ENCODE data around the gene C1orf105.
"Not testable (repeated sequence)": the region's sequence is repeated elsewhere in the genome, so short reads cannot be mapped to it uniquely, and the experiment has no call there.

C1orf105 gene

GRCh38 chr1:172492421-172492820 lies 71.9 kb downstream of the C1orf105 start:
- no peak overlapping the region for H3K4me3 Mint-ChIP-seq
- no peak overlapping the region for H3K27ac Mint-ChIP-seq
- no peaks in the 10 kb centered on the region for H3K9me3 Mint-ChIP-seq
- peaks cover 13% of the 10 kb centered on the region for H3K27me3 Mint-ChIP-seq
- H3K36me3 Mint-ChIP-seq (ENCODE audit: low read depth) = no peaks in the 10 kb centered on the region
- H3K4me1 Mint-ChIP-seq (ENCODE audit: low read depth) = peaks cover 5% of the 10 kb centered on the region

DNA sequence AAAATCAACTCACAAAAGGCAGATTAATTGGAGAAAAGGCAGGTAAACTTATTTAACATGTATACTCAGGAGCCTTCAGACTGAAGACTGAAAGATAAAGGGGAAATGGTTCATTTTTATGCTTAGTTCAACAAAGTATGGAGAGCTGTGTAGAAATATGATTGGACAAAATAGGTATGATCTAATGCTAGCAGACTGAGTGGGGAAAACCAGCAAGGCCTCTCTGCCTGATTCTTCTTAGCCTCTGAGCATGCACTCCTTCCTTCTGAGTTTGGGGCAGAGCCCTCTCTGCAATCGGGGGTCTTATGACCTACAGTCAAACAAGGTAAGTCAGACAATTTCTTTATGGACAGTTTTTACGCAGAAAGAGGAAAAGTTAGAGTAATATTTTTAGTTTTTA lies 73.7 kb downstream of the C1orf105 start:
- no peaks in the 10 kb centered on the region for H3K9me3 Mint-ChIP-seq
- no peaks in the 10 kb centered on the region for H3K36me3 Mint-ChIP-seq (ENCODE audit: low read depth)
- no peak overlapping the region for H3K27ac Mint-ChIP-seq
- no peak overlapping the region for H3K4me3 Mint-ChIP-seq
- H3K4me1 Mint-ChIP-seq (ENCODE audit: low read depth) = no peaks in the 10 kb centered on the region
- peaks cover 8% of the 10 kb centered on the region for H3K27me3 Mint-ChIP-seq

DNA sequence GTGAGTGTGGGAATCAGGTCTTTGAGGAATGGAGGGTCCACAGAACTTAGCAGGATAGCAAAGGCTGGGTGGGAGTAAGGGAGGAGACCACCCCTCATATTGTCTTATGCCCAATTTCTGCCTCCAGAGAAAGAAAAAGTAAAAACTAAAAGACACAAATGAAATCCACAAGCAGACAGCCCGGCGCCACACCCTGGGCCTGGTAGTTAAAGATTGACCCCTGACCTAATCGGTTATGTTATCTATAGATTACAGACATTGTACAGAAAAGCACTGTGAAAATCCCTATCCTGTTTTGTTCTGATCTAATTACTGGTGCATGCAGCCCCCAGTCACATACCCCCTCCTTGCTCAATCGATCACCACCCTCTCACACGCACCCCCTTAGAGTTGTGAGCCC lies 75.6 kb downstream of the C1orf105 start:
- not testable (repeated sequence) for H3K27ac Mint-ChIP-seq; H3K9me3 Mint-ChIP-seq; H3K4me3 Mint-ChIP-seq; H3K4me1 Mint-ChIP-seq (ENCODE audit: low read depth); H3K27me3 Mint-ChIP-seq; H3K36me3 Mint-ChIP-seq (ENCODE audit: low read depth)

DNA sequence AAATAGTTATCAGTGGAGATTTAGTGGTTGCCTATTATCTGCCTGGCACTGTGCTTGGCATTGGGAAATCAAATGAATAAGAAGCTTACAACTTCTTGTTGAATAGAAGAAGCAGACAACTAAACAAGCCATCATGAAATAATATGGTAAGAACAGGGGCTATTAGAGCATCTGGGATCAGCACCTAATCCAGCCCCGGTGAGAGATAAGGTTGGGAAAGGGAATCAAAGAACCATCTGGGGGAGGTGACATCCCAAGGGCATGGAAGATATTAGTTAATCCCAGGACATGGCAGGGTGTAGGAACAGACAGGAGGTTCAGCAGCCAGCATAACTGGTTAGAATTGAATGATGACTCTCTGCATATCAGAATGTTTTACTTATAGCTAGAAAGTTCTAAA lies 76.2 kb downstream of the C1orf105 start:
- H3K4me3 Mint-ChIP-seq = no peak overlapping the region
- H3K27me3 Mint-ChIP-seq = no peaks in the 10 kb centered on the region
- H3K27ac Mint-ChIP-seq = no peak overlapping the region
- no peaks in the 10 kb centered on the region for H3K9me3 Mint-ChIP-seq
- H3K36me3 Mint-ChIP-seq (ENCODE audit: low read depth) = no peaks in the 10 kb centered on the region
- H3K4me1 Mint-ChIP-seq (ENCODE audit: low read depth) = no peaks in the 10 kb centered on the region

GRCh38 chr1:172497230-172497629 lies 76.7 kb downstream of the C1orf105 start:
- Mint-ChIP-seq H3K27ac (no peak overlapping the region), H3K9me3 (no peaks in the 10 kb centered on the region), H3K36me3 (ENCODE audit: low read depth) (no peaks in the 10 kb centered on the region), H3K4me1 (ENCODE audit: low read depth) (no peaks in the 10 kb centered on the region), H3K27me3 (no peaks in the 10 kb centered on the region), H3K4me3 (no peak overlapping the region)

- Mint-ChIP-seq H3K4me3 (no peak overlapping the region), H3K27me3 (no peaks in the 10 kb centered on the region), H3K4me1 (ENCODE audit: low read depth) (no peaks in the 10 kb centered on the region), H3K27ac (no peak overlapping the region), H3K36me3 (ENCODE audit: low read depth) (no peaks in the 10 kb centered on the region), H3K9me3 (no peaks in the 10 kb centered on the region)
These were observed 78.4 kb downstream of the C1orf105 start for GRCh38 chr1:172498857-172499256.

GRCh38 chr1:172499636-172500141 lies 79.2 kb downstream of the C1orf105 start:
- no peaks in the 10 kb centered on the region for H3K36me3 Mint-ChIP-seq (ENCODE audit: low read depth)
- no peak overlapping the region for H3K27ac Mint-ChIP-seq
- no peaks in the 10 kb centered on the region for H3K9me3 Mint-ChIP-seq
- H3K4me3 Mint-ChIP-seq = no peak overlapping the region
- H3K4me1 Mint-ChIP-seq (ENCODE audit: low read depth) = no peaks in the 10 kb centered on the region
- H3K27me3 Mint-ChIP-seq = peaks cover 2% of the 10 kb centered on the region

- H3K36me3 Mint-ChIP-seq (ENCODE audit: low read depth) = no peaks in the 10 kb centered on the region
- H3K27me3 Mint-ChIP-seq = peaks cover 3% of the 10 kb centered on the region
- H3K4me1 Mint-ChIP-seq (ENCODE audit: low read depth) = no peaks in the 10 kb centered on the region
- H3K9me3 Mint-ChIP-seq = no peaks in the 10 kb centered on the region
- H3K4me3 Mint-ChIP-seq = no peak overlapping the region
- no peak overlapping the region for H3K27ac Mint-ChIP-seq
These were observed 79.7 kb downstream of the C1orf105 start for GRCh38 chr1:172500207-172500606.

DNA sequence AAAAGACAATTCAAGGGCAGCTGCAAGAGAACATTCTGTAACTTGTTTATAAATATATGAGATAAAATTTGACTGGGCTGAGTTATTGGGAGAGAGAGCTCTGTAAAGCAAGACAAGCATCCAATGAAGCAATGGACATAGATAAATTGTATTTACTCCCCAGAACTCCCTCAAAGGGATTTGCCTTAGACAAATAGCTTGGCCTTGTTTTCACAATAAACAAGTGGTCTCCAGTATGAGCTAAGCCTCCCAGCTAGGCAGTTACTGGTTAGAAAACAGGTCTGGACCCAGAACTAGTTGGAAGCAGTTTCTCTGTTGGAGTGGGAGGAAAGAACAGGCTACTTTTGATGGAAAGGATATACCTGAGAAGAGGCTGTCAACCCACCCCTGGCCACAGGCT lies 87.3 kb downstream of the C1orf105 start:
- Mint-ChIP-seq H3K27me3 (peaks cover 3% of the 10 kb centered on the region), H3K9me3 (no peaks in the 10 kb centered on the region)

GRCh38 chr1:172510479-172510878 lies 90.0 kb downstream of the C1orf105 start:
- H3K4me3 Mint-ChIP-seq = no peak overlapping the region
- no peaks in the 10 kb centered on the region for H3K27me3 Mint-ChIP-seq
- no peaks in the 10 kb centered on the region for H3K9me3 Mint-ChIP-seq
- no peak overlapping the region for H3K27ac Mint-ChIP-seq
- no peaks in the 10 kb centered on the region for H3K36me3 Mint-ChIP-seq (ENCODE audit: low read depth)
- no peaks in the 10 kb centered on the region for H3K4me1 Mint-ChIP-seq (ENCODE audit: low read depth)

More for the DNA sequence above, 87.3 kb downstream of the C1orf105 start:
- H3K27ac Mint-ChIP-seq = no peak overlapping the region
- no peak overlapping the region for H3K4me3 Mint-ChIP-seq
- no peaks in the 10 kb centered on the region for H3K36me3 Mint-ChIP-seq (ENCODE audit: low read depth)
- no peaks in the 10 kb centered on the region for H3K4me1 Mint-ChIP-seq (ENCODE audit: low read depth)

- Mint-ChIP-seq H3K4me3 (no peak overlapping the region), H3K4me1 (ENCODE audit: low read depth) (no peaks in the 10 kb centered on the region), H3K9me3 (no peaks in the 10 kb centered on the region), H3K36me3 (ENCODE audit: low read depth) (no peaks in the 10 kb centered on the region), H3K27ac (no peak overlapping the region), H3K27me3 (no peaks in the 10 kb centered on the region)
These were observed 92.1 kb downstream of the C1orf105 start for GRCh38 chr1:172512591-172512990.

DNA sequence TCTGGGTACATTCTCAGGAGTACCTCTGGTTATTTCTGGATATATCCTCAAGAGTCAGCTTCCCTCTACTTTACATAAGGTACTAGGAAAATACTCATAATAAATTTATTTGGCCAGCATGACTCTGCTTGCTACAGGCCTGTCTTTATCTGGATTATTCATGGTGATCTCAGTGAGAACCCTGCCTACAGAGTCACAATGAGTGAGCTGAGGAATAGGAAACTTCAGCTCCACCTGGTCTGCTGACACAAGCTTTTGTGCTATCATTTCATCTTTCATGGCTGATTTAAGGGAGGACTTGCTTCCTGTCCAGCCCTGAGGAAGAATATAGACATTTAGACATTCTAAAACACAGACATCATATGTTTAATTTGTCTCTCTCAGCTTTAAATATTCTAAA lies 93.0 kb downstream of the C1orf105 start:
- no peaks in the 10 kb centered on the region for H3K4me1 Mint-ChIP-seq (ENCODE audit: low read depth)
- H3K36me3 Mint-ChIP-seq (ENCODE audit: low read depth) = no peaks in the 10 kb centered on the region
- no peak overlapping the region for H3K27ac Mint-ChIP-seq
- no peak overlapping the region for H3K4me3 Mint-ChIP-seq
- H3K27me3 Mint-ChIP-seq = no peaks in the 10 kb centered on the region
- H3K9me3 Mint-ChIP-seq = no peaks in the 10 kb centered on the region

- Mint-ChIP-seq H3K27ac (no peak overlapping the region), H3K27me3 (no peaks in the 10 kb centered on the region), H3K4me1 (ENCODE audit: low read depth) (no peaks in the 10 kb centered on the region), H3K4me3 (no peak overlapping the region), H3K36me3 (ENCODE audit: low read depth) (no peaks in the 10 kb centered on the region), H3K9me3 (no peaks in the 10 kb centered on the region)
These were observed 93.6 kb downstream of the C1orf105 start for GRCh38 chr1:172514108-172514507.

DNA sequence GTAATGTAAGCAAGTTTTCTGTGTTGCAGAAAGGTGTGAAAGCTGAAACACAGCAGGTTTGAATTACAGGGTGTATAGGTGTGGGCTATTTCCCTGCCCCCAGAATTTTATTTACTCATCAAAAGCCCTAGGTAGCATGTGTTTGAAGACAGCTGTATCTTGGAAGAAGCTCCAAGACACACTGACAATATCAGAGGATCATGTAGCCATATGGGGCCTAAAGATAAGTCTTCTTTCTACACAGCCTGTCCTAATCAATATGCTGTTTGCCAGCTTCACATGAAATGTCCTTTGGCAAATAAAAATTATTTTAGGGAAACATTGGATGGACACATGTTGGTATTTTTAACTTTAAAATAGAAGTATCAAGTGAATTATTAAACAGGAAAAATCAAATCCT lies 95.0 kb downstream of the C1orf105 start:
- H3K36me3 Mint-ChIP-seq (ENCODE audit: low read depth) = no peaks in the 10 kb centered on the region
- no peak overlapping the region for H3K4me3 Mint-ChIP-seq
- H3K27me3 Mint-ChIP-seq = no peaks in the 10 kb centered on the region
- no peaks in the 10 kb centered on the region for H3K4me1 Mint-ChIP-seq (ENCODE audit: low read depth)
- H3K9me3 Mint-ChIP-seq = no peaks in the 10 kb centered on the region
- no peak overlapping the region for H3K27ac Mint-ChIP-seq

DNA sequence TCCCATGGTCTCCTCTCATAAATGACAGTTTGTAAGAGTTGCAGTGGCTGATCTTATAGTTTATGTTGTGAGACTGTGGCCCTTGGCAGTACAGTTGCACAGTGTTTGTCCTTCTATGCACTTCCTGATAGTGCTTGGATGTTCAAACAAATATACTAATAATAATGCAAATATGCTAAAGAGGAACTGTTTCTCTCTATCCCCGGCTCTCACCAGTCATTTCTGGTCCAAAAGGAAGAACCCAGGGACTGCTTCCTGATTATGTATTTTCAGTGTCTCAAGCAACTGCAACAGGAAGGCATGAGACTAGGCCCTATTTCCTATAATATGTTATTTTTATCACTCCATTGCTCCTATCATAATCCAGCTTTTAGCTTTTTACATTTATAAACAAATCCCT lies 95.4 kb downstream of the C1orf105 start:
- H3K9me3 Mint-ChIP-seq = no peaks in the 10 kb centered on the region
- no peak overlapping the region for H3K4me3 Mint-ChIP-seq
- no peaks in the 10 kb centered on the region for H3K36me3 Mint-ChIP-seq (ENCODE audit: low read depth)
- H3K27me3 Mint-ChIP-seq = no peaks in the 10 kb centered on the region
- no peak overlapping the region for H3K27ac Mint-ChIP-seq
- no peaks in the 10 kb centered on the region for H3K4me1 Mint-ChIP-seq (ENCODE audit: low read depth)

DNA sequence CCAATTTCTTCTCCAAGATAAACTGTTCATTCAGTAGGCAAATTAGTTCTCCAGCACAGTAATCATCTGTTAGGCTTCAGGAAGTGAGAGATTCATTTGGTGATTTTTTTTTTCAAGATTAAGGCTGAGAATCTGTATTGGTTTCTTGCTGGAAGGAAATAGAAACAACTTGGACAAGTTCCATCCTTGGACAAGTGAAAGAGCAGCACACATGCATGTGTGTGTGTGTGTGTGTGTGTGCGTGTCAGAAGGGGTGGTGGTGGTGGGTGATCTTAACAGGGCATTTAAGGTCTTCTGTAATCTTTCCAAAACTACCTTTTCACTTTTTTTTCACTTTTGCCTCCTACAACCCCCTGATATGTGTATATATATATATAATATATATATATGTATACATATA lies 96.6 kb downstream of the C1orf105 start:
- Mint-ChIP-seq H3K27ac (no peak overlapping the region), H3K9me3 (no peaks in the 10 kb centered on the region), H3K27me3 (no peaks in the 10 kb centered on the region), H3K4me1 (ENCODE audit: low read depth) (no peaks in the 10 kb centered on the region), H3K36me3 (ENCODE audit: low read depth) (no peaks in the 10 kb centered on the region), H3K4me3 (no peak overlapping the region)
